Astrocyte (in vitro differentiated cells and primary cell): ENCODE measurements around the gene DFFA. TPM values are rescaled to one million over a fixed set of nuclear protein-coding genes. Genes with fewer than 3 reads are reported as not detected.
A peak's percentile ranks its signal among the peaks of the same experiment; 100 is the strongest.

Experiments
- DNase-seq: peaks from one replicate; pipeline ENCODE4 v3.0.0-alpha.2; 2010; ENCODE audit warnings: low read depth
- FAIRE-seq: peaks from 2 replicates; lab custom pipeline; 2011; peaks lifted over from hg19 to GRCh38; lab: Jason Lieb, UNC
- H2AFZ ChIP-seq: 2 replicates; pipeline ENCODE4 v1.6.0; 2012; ENCODE audit warnings: low read depth, low read length, inconsistent platforms
- H3K27ac ChIP-seq: 2 replicates; pipeline ENCODE4 v1.5.1; 2011; ENCODE audit warnings: low read depth, low read length, inconsistent platforms
- H3K27me3 ChIP-seq: 2 replicates; pipeline ENCODE4 v1.6.0; 2011; ENCODE audit warnings: low read length, inconsistent platforms; ENCODE audit not compliant: insufficient read depth
- H3K36me3 ChIP-seq: 2 replicates; pipeline ENCODE4 v1.5.1; 2011; ENCODE audit warnings: low read length, inconsistent platforms; ENCODE audit not compliant: insufficient read depth
- H3K4me1 ChIP-seq: 2 replicates; pipeline ENCODE4 v1.5.1; 2011; ENCODE audit warnings: low read length, inconsistent platforms; ENCODE audit not compliant: insufficient read depth
- H3K4me2 ChIP-seq: 2 replicates; pipeline ENCODE4 v1.6.0; 2012; ENCODE audit warnings: low read length, inconsistent platforms
- H3K4me3 ChIP-seq: 2 replicates; pipeline ENCODE4 v1.5.1; 2011; ENCODE audit warnings: low read depth, mild to moderate bottlenecking, low read length, inconsistent platforms; ENCODE audit not compliant: insufficient read depth
- H3K79me2 ChIP-seq: 2 replicates; pipeline ENCODE4 v1.6.0; 2012; ENCODE audit warnings: mild to moderate bottlenecking, low read length, inconsistent platforms; ENCODE audit not compliant: insufficient read depth
- H3K9ac ChIP-seq: 2 replicates; pipeline ENCODE4 v1.6.0; 2012; ENCODE audit warnings: mild to moderate bottlenecking, low read length, inconsistent platforms
- H3K9me3 ChIP-seq: 2 replicates; pipeline ENCODE4 v1.5.1; 2012; ENCODE audit warnings: low read depth, mild to moderate bottlenecking, low read length, inconsistent platforms; ENCODE audit not compliant: insufficient read depth
- H4K20me1 ChIP-seq: 2 replicates; pipeline ENCODE4 v1.6.0; 2012; ENCODE audit warnings: low read length, inconsistent platforms; ENCODE audit not compliant: insufficient read depth
- H3K27ac Mint-ChIP-seq: one replicate; pipeline ENCODE4 v1.8.0; 2021; ENCODE audit warnings: mild to moderate bottlenecking, mixed read lengths; ENCODE audit not compliant: unreplicated experiment
- H3K27me3 Mint-ChIP-seq: one replicate; pipeline ENCODE4 v1.8.0; 2021; ENCODE audit warnings: low read depth, mixed read lengths; ENCODE audit not compliant: unreplicated experiment
- H3K36me3 Mint-ChIP-seq: one replicate; pipeline ENCODE4 v1.8.0; 2021; ENCODE audit warnings: low read depth, mixed read lengths; ENCODE audit not compliant: unreplicated experiment
- H3K4me1 Mint-ChIP-seq: one replicate; pipeline ENCODE4 v1.8.0; 2021; ENCODE audit warnings: low read depth, mixed read lengths; ENCODE audit not compliant: unreplicated experiment
- H3K4me3 Mint-ChIP-seq: one replicate; pipeline ENCODE4 v1.8.0; 2021; ENCODE audit warnings: mild to moderate bottlenecking, moderate library complexity, mixed read lengths; ENCODE audit not compliant: unreplicated experiment
- H3K9me3 Mint-ChIP-seq: one replicate; pipeline ENCODE4 v1.8.0; 2021; ENCODE audit warnings: mild to moderate bottlenecking, mixed read lengths; ENCODE audit not compliant: unreplicated experiment
- CTCF ChIP-seq: IDR thresholded peaks from 2 replicates; pipeline ENCODE4 v1.5.1; 2011; ENCODE audit warnings: low read depth, mild to moderate bottlenecking, inconsistent platforms, low read length, moderate library complexity; ENCODE audit not compliant: insufficient read depth
- EZH2 ChIP-seq: IDR thresholded peaks from 2 replicates; pipeline ENCODE4 v1.6.1; 2012; ENCODE audit warnings: mild to moderate bottlenecking, low read length, inconsistent platforms; ENCODE audit not compliant: insufficient read depth
- total RNA-seq: library from RNA; stranded (reverse); gene quantifications from 2 replicates; pipeline ENCODE4 v1.2.1, GENCODE V29; 2021

DFFA gene
- total RNA-seq, 1 donor from 2014 or later, result 58.2 TPM

- Histone ChIP-seq H3K4me2 (peak overlapping the region; percentile 53), H3K4me1 (peaks cover 5% of the 10 kb centered on the region), H3K4me3 (no peak overlapping the region), H3K36me3 (no peaks in the 10 kb centered on the region), H3K9me3 (no peaks in the 10 kb centered on the region), H4K20me1 (no peaks in the 10 kb centered on the region), H3K27me3 (no peaks in the 10 kb centered on the region), H2AFZ (no peak overlapping the region), H3K9ac (peak overlapping the region; percentile 1), H3K79me2 (no peaks in the 10 kb centered on the region), H3K27ac (no peak overlapping the region)
- TF ChIP-seq EZH2 (no peak), CTCF (no peak)
- no peak for DNase-seq
- Mint-ChIP-seq H3K36me3 (no peaks in the 10 kb centered on the region), H3K4me3 (no peak overlapping the region), H3K9me3 (no peaks in the 10 kb centered on the region), H3K27ac (no peak overlapping the region), H3K27me3 (no peaks in the 10 kb centered on the region), H3K4me1 (peaks cover 7% of the 10 kb centered on the region)
- FAIRE-seq, result no peak
Measured at GRCh38 chr1:10450836-10451235, 21.5 kb downstream of the DFFA start.

GRCh38 chr1:10450156-10450814 lies 22.0 kb downstream of the DFFA start:
- Histone ChIP-seq H3K9me3 (no peaks in the 10 kb centered on the region), H3K9ac (no peak overlapping the region), H2AFZ (no peak overlapping the region), H3K4me2 (no peak overlapping the region), H3K79me2 (no peaks in the 10 kb centered on the region), H4K20me1 (no peaks in the 10 kb centered on the region), H3K4me1 (peaks cover 5% of the 10 kb centered on the region), H3K27me3 (no peaks in the 10 kb centered on the region), H3K36me3 (no peaks in the 10 kb centered on the region), H3K27ac (no peak overlapping the region), H3K4me3 (no peak overlapping the region)
- H3K36me3 Mint-ChIP-seq, result no peaks in the 10 kb centered on the region
- no peak for DNase-seq
- TF ChIP-seq CTCF, result no peak
- TF ChIP-seq EZH2, result no peak
- no peak overlapping the region for H3K4me3 Mint-ChIP-seq
- H3K9me3 Mint-ChIP-seq, result no peaks in the 10 kb centered on the region
- H3K27me3 Mint-ChIP-seq, result no peaks in the 10 kb centered on the region
- no peak for FAIRE-seq
- no peak overlapping the region for H3K27ac Mint-ChIP-seq
- H3K4me1 Mint-ChIP-seq, result peaks cover 7% of the 10 kb centered on the region

DNA sequence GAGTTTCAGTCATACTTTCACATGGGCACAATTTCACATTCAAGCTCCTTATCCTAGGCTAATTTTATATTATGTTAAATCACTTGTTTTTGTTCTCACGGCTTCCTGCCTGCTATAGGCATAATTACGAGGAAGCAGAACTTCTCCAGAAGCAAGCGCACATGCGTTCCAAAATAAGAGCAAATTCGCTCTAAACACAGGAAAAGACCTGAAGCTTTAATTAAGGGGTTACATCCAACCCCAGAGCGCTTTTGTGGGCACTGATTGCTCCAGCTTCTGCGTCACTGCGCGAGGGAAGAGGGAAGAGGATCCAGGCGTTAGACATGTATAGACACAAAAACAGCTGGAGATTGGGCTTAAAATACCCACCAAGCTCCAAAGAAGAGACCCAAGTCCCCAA lies 22.6 kb downstream of the DFFA start, which contains the start of gene CORT:
Gene CORT (plus strand): TSS at position 281 of the 400 bp plus-strand sequence. CDS start 193 bp downstream, outside the sequence.
- H3K27me3 Mint-ChIP-seq, result no peaks in the 10 kb centered on the region

More for the DNA sequence above, 22.6 kb downstream of the DFFA start, which contains the start of gene CORT:
- Mint-ChIP-seq H3K4me1 (peaks cover 7% of the 10 kb centered on the region), H3K9me3 (no peaks in the 10 kb centered on the region), H3K36me3 (no peaks in the 10 kb centered on the region), H3K27ac (no peak within 1 kb of the TSS), H3K4me3 (no peak within 1 kb of the TSS)
- H3K9me3 ChIP-seq, result no peaks in the 10 kb centered on the region
- FAIRE-seq (no peak), DNase-seq (no peak)
- no peaks in the 10 kb centered on the region for H3K36me3 ChIP-seq
- no peaks in the 10 kb centered on the region for H3K27me3 ChIP-seq
- no peak within 1 kb of the TSS for H2AFZ ChIP-seq
- no peak within 1 kb of the TSS for H3K9ac ChIP-seq
- H3K79me2 ChIP-seq, result no peaks in the 10 kb centered on the region
- H3K27ac ChIP-seq, result no peak within 1 kb of the TSS
- no peak within 1 kb of the TSS for H3K4me3 ChIP-seq
- H3K4me2 ChIP-seq, result peak within 1 kb of the TSS; percentile 53
- no peak for TF ChIP-seq CTCF
- peaks cover 5% of the 10 kb centered on the region for H3K4me1 ChIP-seq
- H4K20me1 ChIP-seq, result no peaks in the 10 kb centered on the region
